GM12891 (cell line): ENCODE data around the gene ZFAND3.

Source experiments
- DNase-seq: peaks from one replicate; pipeline ENCODE4 v3.0.0; 2011; ENCODE audit warnings: low spot score; ENCODE audit not compliant: insufficient read length
- FAIRE-seq: peaks from 2 replicates; lab custom pipeline; 2011; peaks lifted over from hg19 to GRCh38; lab: Jason Lieb, UNC
- PAX5 ChIP-seq: IDR thresholded peaks from 2 replicates; pipeline ENCODE4 v1.6.1; 2011; ENCODE audit warnings: low read length, moderate library complexity, mild to moderate bottlenecking; ENCODE audit not compliant: insufficient read depth, severe bottlenecking
- POLR2A ChIP-seq: IDR thresholded peaks from 2 replicates; pipeline ENCODE4 v1.6.1; 2011; ENCODE audit warnings: low read depth, low read length, control low read depth
- POLR2AphosphoS5 ChIP-seq: IDR thresholded peaks from 2 replicates; pipeline ENCODE4 v1.6.1; 2011; ENCODE audit warnings: low read depth, low read length, control low read depth
- POU2F2 ChIP-seq: IDR thresholded peaks from 2 replicates; pipeline ENCODE4 v1.6.1; 2011; ENCODE audit warnings: low read depth, mild to moderate bottlenecking, control low read depth, low read length, moderate library complexity
- SPI1 ChIP-seq: IDR thresholded peaks from 2 replicates; pipeline ENCODE4 v1.6.1; 2011; ENCODE audit warnings: low read depth, low read length, control low read depth
- TAF1 ChIP-seq: IDR thresholded peaks from 2 replicates; pipeline ENCODE4 v1.6.1; 2011; ENCODE audit warnings: low read depth, low read length, control low read depth

The ZFAND3 gene

GRCh38 chr6:38161754-38162492 is 342.4 kb downstream of the ZFAND3 start:
- DNase-seq (no peak), FAIRE-seq (no peak)
- TF ChIP-seq POU2F2 (no peak), POLR2A (no peak), POLR2AphosphoS5 (no peak), SPI1 (no peak), TAF1 (no peak), PAX5 (no peak)

GRCh38 chr6:38162493-38163185 is 343.1 kb downstream of the ZFAND3 start:
- no peak for DNase-seq
- no peak for TF ChIP-seq POLR2AphosphoS5
- TF ChIP-seq TAF1 = no peak
- TF ChIP-seq POU2F2 = no peak
- no peak for TF ChIP-seq PAX5
- TF ChIP-seq SPI1 = no peak
- no peak for TF ChIP-seq POLR2A
- FAIRE-seq = no peak

GRCh38 chr6:38163186-38164130 is 343.9 kb downstream of the ZFAND3 start:
- DNase-seq = no peak
- FAIRE-seq = no peak
- TF ChIP-seq POLR2A (no peak), TAF1 (no peak), SPI1 (no peak), POLR2AphosphoS5 (no peak), PAX5 (no peak), POU2F2 (no peak)

- no peak for DNase-seq
- TF ChIP-seq TAF1 (no peak), SPI1 (no peak), POU2F2 (no peak), POLR2A (no peak), POLR2AphosphoS5 (no peak), PAX5 (no peak)
- FAIRE-seq = no peak
Observed at GRCh38 chr6:38164131-38164481, 344.6 kb downstream of the ZFAND3 start.

GRCh38 chr6:38164671-38165108 is 345.2 kb downstream of the ZFAND3 start:
- no peak for TF ChIP-seq TAF1
- TF ChIP-seq POU2F2 = no peak
- TF ChIP-seq POLR2A = no peak
- no peak for TF ChIP-seq POLR2AphosphoS5
- TF ChIP-seq SPI1 = no peak
- TF ChIP-seq PAX5 = no peak
- FAIRE-seq (no peak), DNase-seq (no peak)

GRCh38 chr6:38166411-38167240 is 347.1 kb downstream of the ZFAND3 start:
- DNase-seq (no peak), FAIRE-seq (no peak)
- TF ChIP-seq POLR2A (no peak), POLR2AphosphoS5 (no peak), SPI1 (no peak), POU2F2 (no peak), TAF1 (no peak), PAX5 (no peak)

GRCh38 chr6:38167598-38167997 is 348.1 kb downstream of the ZFAND3 start:
- TF ChIP-seq SPI1 (no peak), PAX5 (no peak), POLR2A (no peak), POU2F2 (no peak), TAF1 (no peak), POLR2AphosphoS5 (no peak)
- FAIRE-seq (no peak), DNase-seq (no peak)

GRCh38 chr6:38168126-38168525 is 348.6 kb downstream of the ZFAND3 start:
- no peak for DNase-seq
- no peak for TF ChIP-seq SPI1
- TF ChIP-seq POLR2AphosphoS5 = no peak
- no peak for TF ChIP-seq PAX5
- no peak for TF ChIP-seq POLR2A
- TF ChIP-seq TAF1 = no peak
- no peak for TF ChIP-seq POU2F2
- FAIRE-seq = no peak
